SK-N-SH (cell line): Measurements from ENCODE around the gene ERAL1.

Source experiments
- CHD2 ChIP-seq: fragments of 150-350 bp; IDR thresholded peaks from 2 replicates; pipeline ENCODE4 v1.6.1; 2018; ENCODE audit warnings: low read length; ENCODE audit not compliant: partially characterized antibody
- CTCF ChIP-seq: fragments of 200-600 bp; sonication (generic); IDR thresholded peaks from 2 replicates; pipeline ENCODE4 v1.6.1; 2017; ENCODE audit warnings: antibody characterized with exemption, mild to moderate bottlenecking, moderate library complexity
- EP300 ChIP-seq, 2 experiments: IDR thresholded peaks; 2 replicates each; pipeline versions ENCODE4 v1.4.0 to v1.6.1; 2012; ENCODE audit warnings: borderline replicate concordance in 1 of 2, low read depth in 1 of 2, low read length in 1 of 2
- FOXM1 ChIP-seq: IDR thresholded peaks from 2 replicates; pipeline ENCODE4 v1.4.0; 2012; ENCODE audit warnings: low read depth, mild to moderate bottlenecking
- MAX ChIP-seq: IDR thresholded peaks from 2 replicates; pipeline ENCODE4 v1.4.0; 2012; ENCODE audit warnings: low read depth
- MEF2A ChIP-seq: IDR thresholded peaks from 2 replicates; pipeline ENCODE4 v1.4.0; 2012; ENCODE audit warnings: low read depth, borderline replicate concordance
- RCOR1 ChIP-seq: fragments of 150-350 bp; IDR thresholded peaks from 2 replicates; pipeline ENCODE4 v1.6.1; 2017; ENCODE audit warnings: antibody characterized with exemption, low read length
- REST ChIP-seq: IDR thresholded peaks from 2 replicates; pipeline ENCODE4 v1.6.1; 2012; ENCODE audit warnings: mild to moderate bottlenecking, low read depth, low read length, moderate library complexity
- RXRA ChIP-seq: IDR thresholded peaks from 2 replicates; pipeline ENCODE4 v1.4.0; 2012; ENCODE audit warnings: low read depth, mild to moderate bottlenecking, borderline replicate concordance
- TEAD4 ChIP-seq: IDR thresholded peaks from 2 replicates; pipeline ENCODE4 v1.4.0; 2012; ENCODE audit warnings: mild to moderate bottlenecking, borderline replicate concordance; ENCODE audit not compliant: insufficient read depth
- USF1 ChIP-seq: IDR thresholded peaks from 2 replicates; pipeline ENCODE4 v1.4.0; 2012; ENCODE audit warnings: low read depth, borderline replicate concordance
- YY1 ChIP-seq: IDR thresholded peaks from 2 replicates; pipeline ENCODE4 v1.4.0; 2012; ENCODE audit warnings: low read depth, mild to moderate bottlenecking
- ZBTB33 ChIP-seq: IDR thresholded peaks from 2 replicates; pipeline ENCODE4 v1.4.0; 2012; ENCODE audit warnings: low read depth, borderline replicate concordance

GRCh38 chr17:28839221-28839620 lies 15.6 kb upstream of the ERAL1 start:
- TF ChIP-seq YY1 (no peak), CTCF (no peak), ZBTB33 (no peak), USF1 (no peak), CHD2 (no peak), RXRA (no peak), RCOR1 (no peak), FOXM1 (no peak), TEAD4 (no peak), REST (no peak), MAX (no peak), EP300 (IDR thresholded peaks at IDR 0.05; ENCODE audit: borderline replicate concordance in 1 of 2, low read depth in 1 of 2, low read length in 1 of 2) (no peak), MEF2A (no peak)
